Skeletal muscle tissue (tissue), 4 donors: Measurements from ENCODE around the gene CD209. TPM values are rescaled to one million over a fixed set of nuclear protein-coding genes. Genes with fewer than 3 reads are reported as not detected.
"Not testable (repeated sequence)": the region's sequence is repeated elsewhere in the genome, so short reads cannot be mapped to it uniquely, and the experiment has no call there.

Experiments used
- H3K27ac ChIP-seq: one replicate; pipeline ENCODE4 v1.7.0; 2013; ENCODE audit warnings: mild to moderate bottlenecking, low read depth, low read length, inconsistent platforms
- H3K27me3 ChIP-seq, 3 donors: one replicate each; pipeline ENCODE4 v1.7.0; 2013; ENCODE audit warnings: low read length in 3 of 3; ENCODE audit not compliant: control insufficient read depth in 3 of 3, insufficient read depth in 3 of 3
- H3K36me3 ChIP-seq, 3 donors: one replicate each; pipeline ENCODE4 v1.7.0; 2013; ENCODE audit warnings: low read length in 3 of 3; ENCODE audit not compliant: control insufficient read depth in 3 of 3, insufficient read depth in 3 of 3
- H3K4me1 ChIP-seq, 3 donors: one replicate each; pipeline ENCODE4 v1.7.0; 2013; ENCODE audit warnings: low read length in 3 of 3, mild to moderate bottlenecking in 3 of 3; ENCODE audit not compliant: control insufficient read depth in 3 of 3, insufficient read depth in 3 of 3
- H3K4me3 ChIP-seq, 3 donors: one replicate each; pipeline ENCODE4 v1.7.0; 2013; ENCODE audit warnings: low read length in 3 of 3
- H3K9ac ChIP-seq, 3 donors: one replicate each; pipeline ENCODE4 v1.7.0; 2013; ENCODE audit warnings: low read length in 3 of 3, mild to moderate bottlenecking in 3 of 3, moderate library complexity in 2 of 3, low read depth in 1 of 3
- H3K9me3 ChIP-seq, 3 donors: one replicate each; pipeline ENCODE4 v1.7.0; 2013; ENCODE audit warnings: low read length in 3 of 3; ENCODE audit not compliant: control insufficient read depth in 3 of 3
- total RNA-seq: library from RNA; depleted of rRNA; stranded (reverse); fragments of >200 nt; gene quantifications from one replicate; pipeline ENCODE4 v1.2.3, GENCODE V29; 2014
- donor health status: Osteomylitis.

CD209 gene
- total RNA-seq, result 5.2 TPM

- Histone ChIP-seq H3K4me1 (no peaks in the 10 kb centered on the region), H3K27me3 (peaks cover 0 to 15% (median 3%) of the 10 kb centered on the region in 3 donors), H3K27ac (peak within 1 kb of the TSS; percentile 36), H3K36me3 (no peaks in the 10 kb centered on the region), H3K4me3 (peak within 1 kb of the TSS in 1 of 3 donors; percentile 30), H3K9me3 (no peaks in the 10 kb centered on the region), H3K9ac (no peak within 1 kb of the TSS)
Measured at GRCh38 chr19:7746903-7747884, at the start of gene CD209. CD209 (minus strand) TSS chr19:7747534; CDS start chr19:7747511, 23 bp downstream.

- no peaks in the 10 kb centered on the region for H3K36me3 ChIP-seq
- H3K27ac ChIP-seq, result no peak overlapping the region
- H3K4me3 ChIP-seq, result no peak overlapping the region
- no peaks in the 10 kb centered on the region for H3K9me3 ChIP-seq
- H3K4me1 ChIP-seq, result no peaks in the 10 kb centered on the region
- peaks cover 6 to 12% (median 9%) of the 10 kb centered on the region in 3 donors for H3K27me3 ChIP-seq
- H3K9ac ChIP-seq, result no peak overlapping the region
Measured at GRCh38 chr19:7795555-7796161, 48.3 kb upstream of the CD209 start.

- Histone ChIP-seq H3K27ac (no peak overlapping the region), H3K4me1 (no peaks in the 10 kb centered on the region), H3K27me3 (peaks cover 15 to 19% (median 16%) of the 10 kb centered on the region in 3 donors), H3K9ac (no peak overlapping the region), H3K9me3 (no peaks in the 10 kb centered on the region), H3K36me3 (no peaks in the 10 kb centered on the region), H3K4me3 (no peak overlapping the region)
Measured at GRCh38 chr19:7793493-7793892, 46.2 kb upstream of the CD209 start.

- not testable (repeated sequence) for H3K9ac ChIP-seq, H3K36me3 ChIP-seq, H3K27ac ChIP-seq, H3K4me1 ChIP-seq, H3K4me3 ChIP-seq, H3K9me3 ChIP-seq
- peaks cover 15 to 27% (median 20%) of the 10 kb centered on the region in 3 donors for H3K27me3 ChIP-seq
Measured at GRCh38 chr19:7792701-7793100, 45.4 kb upstream of the CD209 start.

- Histone ChIP-seq H3K4me1 (no peaks in the 10 kb centered on the region), H3K27ac (no peak overlapping the region), H3K9ac (no peak overlapping the region), H3K27me3 (peaks cover 19 to 31% (median 24%) of the 10 kb centered on the region in 3 donors), H3K36me3 (no peaks in the 10 kb centered on the region), H3K9me3 (no peaks in the 10 kb centered on the region), H3K4me3 (no peak overlapping the region)
Measured at GRCh38 chr19:7792281-7792680, 44.9 kb upstream of the CD209 start.

- Histone ChIP-seq H3K9ac (no peak overlapping the region), H3K27ac (no peak overlapping the region), H3K36me3 (no peaks in the 10 kb centered on the region), H3K4me1 (no peaks in the 10 kb centered on the region), H3K4me3 (no peak overlapping the region), H3K27me3 (peaks cover 25 to 35% (median 29%) of the 10 kb centered on the region in 3 donors), H3K9me3 (no peaks in the 10 kb centered on the region)
Measured at GRCh38 chr19:7790416-7790815, 43.1 kb upstream of the CD209 start.

GRCh38 chr19:7789447-7789846 lies 42.1 kb upstream of the CD209 start:
- Histone ChIP-seq H3K36me3 (no peaks in the 10 kb centered on the region), H3K4me1 (no peaks in the 10 kb centered on the region), H3K4me3 (no peak overlapping the region), H3K27ac (no peak overlapping the region), H3K27me3 (peaks cover 25 to 35% (median 29%) of the 10 kb centered on the region in 3 donors), H3K9me3 (no peaks in the 10 kb centered on the region), H3K9ac (no peak overlapping the region)

GRCh38 chr19:7788933-7789323 lies 41.6 kb upstream of the CD209 start:
- H3K9ac ChIP-seq, result no peak overlapping the region
- no peaks in the 10 kb centered on the region for H3K4me1 ChIP-seq
- H3K27me3 ChIP-seq, result peaks cover 25 to 35% (median 31%) of the 10 kb centered on the region in 3 donors
- H3K9me3 ChIP-seq, result no peaks in the 10 kb centered on the region
- no peaks in the 10 kb centered on the region for H3K36me3 ChIP-seq
- H3K27ac ChIP-seq, result no peak overlapping the region
- no peak overlapping the region for H3K4me3 ChIP-seq

- Histone ChIP-seq H3K36me3 (no peaks in the 10 kb centered on the region), H3K4me3 (no peak overlapping the region), H3K27me3 (peaks cover 25 to 40% (median 36%) of the 10 kb centered on the region in 3 donors), H3K27ac (no peak overlapping the region), H3K4me1 (no peaks in the 10 kb centered on the region), H3K9ac (no peak overlapping the region), H3K9me3 (no peaks in the 10 kb centered on the region)
Measured at GRCh38 chr19:7788178-7788932, 41.0 kb upstream of the CD209 start.
